H1 (cell line): ENCODE results near the gene DSCAM. TPM values are rescaled to one million over a fixed set of nuclear protein-coding genes. Genes with fewer than 3 reads are reported as not detected.

Source experiments
- BACH1 ChIP-seq: IDR thresholded peaks from 2 replicates; pipeline ENCODE4 v1.6.1; 2012; ENCODE audit warnings: low read length, improper control_type of control experiment
- EGR1 ChIP-seq: IDR thresholded peaks from 2 replicates; pipeline ENCODE4 v1.6.1; 2011; ENCODE audit warnings: low read depth, low read length, borderline replicate concordance
- EP300 ChIP-seq, 2 experiments: IDR thresholded peaks; 1 replicate in 1 of 2; 2 replicates in 1 of 2; pipeline ENCODE4 v1.6.1; 2011 to 2012; ENCODE audit warnings: low read depth in 2 of 2, low read length in 2 of 2, mild to moderate bottlenecking in 2 of 2, borderline replicate concordance in 1 of 2, inconsistent platforms in 1 of 2, moderate library complexity in 1 of 2
- KDM1A ChIP-seq: fragments of 200-600, 300-600 bp; sonication (generic); IDR thresholded peaks from 2 replicates; pipeline ENCODE4 v1.7.1; 2016; ENCODE audit warnings: mild to moderate bottlenecking, low read length, borderline replicate concordance
- NANOG ChIP-seq: IDR thresholded peaks from 2 replicates; pipeline ENCODE4 v1.6.1; 2011; ENCODE audit warnings: low read length, low read depth, mild to moderate bottlenecking, inconsistent platforms; ENCODE audit not compliant: insufficient read depth, poor library complexity, severe bottlenecking
- RFX5 ChIP-seq: IDR thresholded peaks from 2 replicates; pipeline ENCODE4 v1.6.1; 2011; ENCODE audit warnings: low read depth, low read length, improper control_type of control experiment, borderline replicate concordance
- RXRA ChIP-seq: IDR thresholded peaks from 2 replicates; pipeline ENCODE4 v1.6.1; 2011; ENCODE audit warnings: low read depth, mild to moderate bottlenecking, low read length, moderate library complexity; ENCODE audit not compliant: insufficient read depth
- TBP ChIP-seq: IDR thresholded peaks from 2 replicates; pipeline ENCODE4 v1.6.1; 2011; ENCODE audit warnings: low read depth, low read length, improper control_type of control experiment
- TCF12 ChIP-seq: IDR thresholded peaks from 2 replicates; pipeline ENCODE4 v1.6.1; 2011; ENCODE audit warnings: low read depth, mild to moderate bottlenecking, low read length
- TEAD4 ChIP-seq: IDR thresholded peaks from 2 replicates; pipeline ENCODE4 v1.6.1; 2012; ENCODE audit warnings: low read depth, low read length, inconsistent platforms, mixed read lengths
- polyA plus RNA-seq, 7 experiments: library from polyadenylated mRNA; depleted of rRNA in 3 of 7; stranded (reverse) in 5 of 7; unstranded in 2 of 7; fragments of >200 nt in 5 of 7; fragments of 200-250 nt in 2 of 7; gene quantifications; 1 replicate in 5 of 7; 2 replicates in 1 of 7; 4 replicates in 1 of 7; pipeline versions ENCODE4 v1.2.1 to v1.2.3, GENCODE V29; 2011 to 2013; ENCODE audit warnings: missing spikeins in 2 of 7, mixed read lengths in 2 of 7
- total RNA-seq: library from RNA; stranded (reverse); fragmentation: NEBNext Ultra II Directional; extraction: Animal tissue kit (Norgen Biotek cat#: 25700); gene quantifications from 2 replicates; pipeline ENCODE4 v1.2.1, GENCODE V29; 2021

DSCAM gene
- total and polyA plus RNA-seq, 2 of the 8 experiments (the other 6 are each of a cell fraction or from before 2014, with no cell fraction given): 0.02 to 0.15 TPM

DNA sequence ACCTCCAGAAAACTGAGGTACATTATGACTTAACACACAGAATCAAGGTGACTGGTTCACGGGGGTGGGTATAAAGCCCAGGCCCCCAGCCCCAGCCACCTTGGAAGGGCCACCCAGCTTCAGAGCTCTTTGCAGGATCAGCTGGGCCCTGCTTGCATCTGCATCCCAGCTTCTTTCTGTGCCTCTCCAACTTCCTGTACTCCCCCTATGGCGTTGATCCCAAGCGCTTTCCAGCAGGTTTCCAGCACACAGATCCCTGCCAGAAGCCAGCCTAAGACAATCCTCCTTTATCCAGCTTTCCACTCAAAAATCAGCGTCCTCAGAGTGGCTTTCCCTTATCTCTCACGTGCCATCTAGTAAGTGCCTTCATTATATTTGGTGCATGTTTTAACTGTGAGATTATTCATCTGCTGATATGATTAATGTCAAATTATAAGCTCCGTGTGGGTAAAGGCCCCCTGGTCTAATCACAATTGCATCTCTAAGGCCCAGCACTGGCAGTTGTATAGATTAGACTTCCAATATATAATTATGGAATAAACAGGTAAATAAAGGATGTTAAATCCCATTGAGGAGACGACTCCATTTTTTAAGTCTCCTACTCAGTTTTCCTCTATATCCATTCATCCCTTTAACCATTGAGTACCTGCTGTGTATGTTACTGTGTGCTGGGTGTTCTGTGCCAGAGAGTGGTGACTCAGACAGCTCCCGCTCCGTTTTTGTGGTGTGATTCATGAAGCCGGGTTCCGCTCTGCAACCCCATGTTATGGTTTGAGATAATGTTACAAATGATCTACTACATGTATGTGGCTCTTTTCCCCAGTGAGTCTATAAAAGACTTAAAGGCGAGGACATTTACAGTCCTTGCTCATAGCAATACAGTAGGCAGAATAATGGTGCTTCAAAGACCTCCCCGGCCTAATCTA is 592.2 kb downstream of the DSCAM start (continued):
- TF ChIP-seq EGR1 (no peak), RXRA (no peak), TCF12 (no peak), NANOG (no peak), EP300 (IDR thresholded peaks at IDR 0.05; ENCODE audit: borderline replicate concordance in 1 of 2, low read depth in 2 of 2, low read length in 2 of 2) (no peak), KDM1A (no peak), TBP (no peak), TEAD4 (no peak), RFX5 (no peak), BACH1 (no peak)
